Natural killer cell treated with Interleukin-12 subunit alpha and Interleukin-12 subunit beta and Interleukin-15 and Interleukin-18, amount 100 ng/mL, for 72 hours (primary cell): ENCODE data around the gene NETO2. TPM values are rescaled to one million over a fixed set of nuclear protein-coding genes. Genes with fewer than 3 reads are reported as not detected.
"Not testable (repeated sequence)": the region's sequence is repeated elsewhere in the genome, so short reads cannot be mapped to it uniquely, and the experiment has no call there.

Source experiments
- ATAC-seq, 2 donors: fragments of 150-1000 bp; cut with Tn5 transposase in 1 of 2; sonication (Bioruptor Pico), chemical (Tn5 transposase) in 1 of 2; 2 replicates each; pipeline ENCODE4 v1.10.0; 2021
- DNase-seq: peaks from one replicate; pipeline ENCODE4 v3.0.0; 2022; ENCODE audit warnings: low spot score
- H3K27ac Mint-ChIP-seq, 2 donors: 1 replicate in 1 of 2; 2 replicates in 1 of 2; pipeline ENCODE4 v1.8.0; 2022; ENCODE audit warnings: mixed read lengths in 2 of 2, mild to moderate bottlenecking in 1 of 2, moderate library complexity in 1 of 2
- H3K27me3 Mint-ChIP-seq, 2 donors: 1 replicate in 1 of 2; 2 replicates in 1 of 2; pipeline ENCODE4 v1.8.0; 2022; ENCODE audit warnings: mixed read lengths in 2 of 2
- H3K36me3 Mint-ChIP-seq: one replicate; pipeline ENCODE4 v1.8.0; 2022; ENCODE audit warnings: mixed read lengths
- H3K4me1 Mint-ChIP-seq, 2 donors: 1 replicate in 1 of 2; 2 replicates in 1 of 2; pipeline ENCODE4 v1.8.0; 2022; ENCODE audit warnings: low read depth in 2 of 2, mixed read lengths in 2 of 2, mild to moderate bottlenecking in 1 of 2
- H3K4me3 Mint-ChIP-seq: one replicate; pipeline ENCODE4 v1.8.0; 2022; ENCODE audit warnings: mixed read lengths
- H3K9me3 Mint-ChIP-seq: 2 replicates; pipeline ENCODE4 v1.8.0; 2022; ENCODE audit warnings: mixed read lengths
- total RNA-seq, 2 donors: library from RNA; stranded (reverse); gene quantifications; one replicate each; pipeline ENCODE4 v1.2.3, GENCODE V29; 2022

NETO2 gene
- total RNA-seq, 2 donors from 2014 or later = 6.1 to 18.2 TPM

DNA sequence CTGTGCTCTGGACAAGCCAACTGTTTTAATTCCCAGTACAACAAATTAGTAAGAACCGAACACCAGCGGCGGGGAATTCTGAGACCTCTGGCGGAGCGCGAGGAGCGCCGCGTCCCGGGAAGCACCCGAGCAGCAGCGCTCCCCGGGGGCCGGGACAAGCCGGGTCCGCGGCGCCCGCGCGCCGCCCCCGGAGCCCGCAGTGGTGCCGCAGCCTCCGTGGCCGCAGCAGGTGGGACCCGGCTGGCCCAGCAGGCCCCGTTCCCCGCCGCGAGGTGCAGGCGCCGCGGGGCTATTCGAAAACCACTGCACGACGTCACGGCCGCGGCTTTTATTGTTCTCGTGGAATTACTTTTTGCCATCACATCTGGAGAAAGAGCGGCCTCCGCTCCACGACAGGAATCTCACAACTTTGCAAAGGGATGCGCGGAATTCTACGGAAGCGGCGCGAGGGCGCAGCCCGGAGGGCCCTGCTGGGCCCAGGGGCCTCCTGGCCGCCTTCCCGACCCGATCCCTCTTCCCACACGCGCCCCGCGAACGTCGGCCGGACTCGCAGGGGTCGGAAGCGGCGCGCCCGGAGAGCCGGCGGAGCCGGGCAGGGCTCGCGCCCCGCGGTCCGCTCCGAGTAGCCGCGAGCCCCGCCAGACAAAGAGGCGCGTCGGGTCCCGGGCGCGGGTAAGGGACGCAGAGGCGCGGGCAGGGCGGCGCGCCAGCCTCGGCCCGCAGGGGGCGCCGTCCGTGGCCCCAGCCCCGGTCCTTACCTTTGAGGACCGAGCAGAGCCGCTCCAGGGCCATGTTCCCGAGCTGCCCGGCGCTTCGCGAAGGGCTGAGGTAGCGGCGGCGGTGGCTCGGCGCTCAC is 696 bp downstream of the NETO2 start:
- Mint-ChIP-seq H3K36me3 (no peaks in the 10 kb centered on the region), H3K27me3 (peaks cover 27 to 28% of the 10 kb centered on the region in 2 donors), H3K4me3 (peak overlapping the region; percentile 94), H3K9me3 (no peaks in the 10 kb centered on the region), H3K27ac (peak overlapping the region in 1 of 2 donors; percentile 48), H3K4me1 (peaks cover 14 to 18% of the 10 kb centered on the region in 2 donors)
- ATAC-seq (peak; percentile 84 to 87), DNase-seq (peak; percentile 64)

GRCh38 chr16:47142486-47142820 is 1.3 kb downstream of the NETO2 start:
- Mint-ChIP-seq H3K27ac (peak overlapping the region; percentile 42 to 48), H3K9me3 (no peaks in the 10 kb centered on the region), H3K27me3 (peaks cover 27 to 28% of the 10 kb centered on the region in 2 donors), H3K4me3 (peak overlapping the region; percentile 94), H3K4me1 (peaks cover 14 to 21% of the 10 kb centered on the region in 2 donors), H3K36me3 (no peaks in the 10 kb centered on the region)
- ATAC-seq (no peak), DNase-seq (no peak)

DNA sequence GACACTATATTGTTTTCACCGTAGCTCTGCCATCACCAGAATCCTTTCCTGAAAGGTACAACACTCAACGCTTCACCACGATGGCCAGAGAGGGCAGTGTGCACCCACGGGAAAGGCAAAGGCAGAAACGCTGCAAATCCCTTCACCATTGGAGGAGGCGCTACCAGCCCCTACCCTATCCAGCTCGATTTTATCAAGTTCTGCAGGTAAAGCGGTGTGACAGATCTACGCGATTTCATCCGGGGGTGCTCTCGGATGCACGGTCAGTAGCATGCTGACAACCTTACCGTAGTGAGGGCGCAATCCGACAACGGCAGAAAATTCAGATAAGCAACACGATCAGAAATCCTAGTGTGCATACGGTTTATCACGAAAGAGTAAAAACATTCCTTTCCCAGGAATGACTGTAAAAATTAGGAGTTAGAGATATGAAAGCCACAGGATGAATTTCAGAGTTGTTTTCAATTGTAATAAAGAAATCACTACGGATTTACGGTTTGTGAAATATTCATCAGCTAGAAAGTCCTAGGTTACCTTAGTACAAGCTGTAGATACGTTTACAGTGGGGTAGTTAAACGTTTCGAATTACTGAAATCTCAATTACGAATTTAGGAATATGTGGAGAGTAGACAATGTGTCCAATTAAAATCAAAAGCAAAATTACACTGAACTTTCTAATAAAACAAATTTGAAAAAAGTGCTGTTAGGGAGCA is 1.8 kb downstream of the NETO2 start:
- Mint-ChIP-seq H3K9me3 (no peaks in the 10 kb centered on the region), H3K27me3 (peaks cover 27 to 28% of the 10 kb centered on the region in 2 donors), H3K4me3 (peak overlapping the region; percentile 94), H3K36me3 (no peaks in the 10 kb centered on the region), H3K27ac (peak overlapping the region; percentile 42 to 48), H3K4me1 (peaks cover 14 to 22% of the 10 kb centered on the region in 2 donors)
- ATAC-seq = peak; percentile 71 to 74
- DNase-seq = peak; percentile 89

GRCh38 chr16:47140686-47141085 is 3.1 kb downstream of the NETO2 start:
- DNase-seq (no peak), ATAC-seq (no peak)
- H3K36me3 Mint-ChIP-seq = no peaks in the 10 kb centered on the region
- H3K4me1 Mint-ChIP-seq = peaks cover 14 to 27% of the 10 kb centered on the region in 2 donors
- no peaks in the 10 kb centered on the region for H3K9me3 Mint-ChIP-seq
- peaks cover 20 to 22% of the 10 kb centered on the region in 2 donors for H3K27me3 Mint-ChIP-seq
- H3K4me3 Mint-ChIP-seq = no peak overlapping the region
- H3K27ac Mint-ChIP-seq = no peak overlapping the region

GRCh38 chr16:47139561-47140185 is 4.1 kb downstream of the NETO2 start:
- no peaks in the 10 kb centered on the region for H3K9me3 Mint-ChIP-seq
- H3K36me3 Mint-ChIP-seq = no peaks in the 10 kb centered on the region
- no peak overlapping the region for H3K27ac Mint-ChIP-seq
- peaks cover 10 to 14% of the 10 kb centered on the region in 2 donors for H3K27me3 Mint-ChIP-seq
- H3K4me3 Mint-ChIP-seq = no peak overlapping the region
- no peak for DNase-seq
- no peak for ATAC-seq
- peaks cover 12 to 24% of the 10 kb centered on the region in 2 donors for H3K4me1 Mint-ChIP-seq

DNA sequence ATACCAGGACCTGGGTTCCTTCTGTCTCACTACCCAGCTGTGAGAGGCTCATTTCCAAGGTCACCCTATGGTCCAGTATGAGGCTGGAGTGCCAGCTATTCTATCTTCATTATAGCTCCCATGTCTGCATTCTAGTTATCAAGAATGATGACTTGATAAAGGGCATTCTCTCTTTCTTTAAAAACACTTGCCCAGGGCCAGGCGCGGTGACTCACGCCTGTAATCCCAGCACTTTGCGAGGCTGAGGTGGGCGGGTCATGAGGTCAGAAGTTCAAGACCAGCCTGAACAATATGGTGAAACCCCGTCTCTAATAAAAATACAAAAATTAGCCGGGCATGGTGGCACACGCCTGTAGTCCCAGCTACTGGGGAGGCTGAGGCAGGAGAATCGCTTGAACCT is 5.8 kb downstream of the NETO2 start:
- not testable (repeated sequence) for H3K9me3 Mint-ChIP-seq, H3K4me3 Mint-ChIP-seq, ATAC-seq, H3K36me3 Mint-ChIP-seq, H3K27ac Mint-ChIP-seq, DNase-seq
- Mint-ChIP-seq H3K4me1 (peaks cover 10 to 20% of the 10 kb centered on the region in 2 donors), H3K27me3 (peaks cover 8 to 19% of the 10 kb centered on the region in 2 donors)

GRCh38 chr16:47136099-47136842 is 7.5 kb downstream of the NETO2 start:
- Mint-ChIP-seq H3K36me3 (no peaks in the 10 kb centered on the region), H3K27me3 (peaks cover 0 to 15% of the 10 kb centered on the region in 2 donors), H3K4me3 (no peak overlapping the region), H3K27ac (peak overlapping the region in 1 of 2 donors; percentile 36), H3K9me3 (no peaks in the 10 kb centered on the region), H3K4me1 (peaks cover 0 to 9% of the 10 kb centered on the region in 2 donors)
- DNase-seq = no peak
- ATAC-seq = peak in 1 of 2 donors; percentile 66

DNA sequence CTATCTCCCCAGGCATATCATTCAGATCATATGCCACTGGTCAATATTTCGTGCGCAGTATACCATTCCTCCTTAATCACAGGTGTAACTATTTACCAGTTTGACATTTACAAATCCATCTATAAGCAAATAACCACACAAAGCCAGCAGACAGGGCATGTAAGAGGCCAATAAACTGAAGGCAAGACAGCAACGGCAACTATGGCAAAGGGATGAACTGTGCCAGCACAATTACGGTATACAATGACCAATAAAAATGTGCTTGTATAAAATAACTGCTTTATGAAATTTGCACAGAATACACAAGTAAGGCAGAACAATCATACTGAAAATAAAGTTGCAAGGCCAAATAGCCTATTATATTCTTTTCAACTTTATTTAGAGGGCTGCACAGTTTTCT is 9.2 kb downstream of the NETO2 start:
- Mint-ChIP-seq H3K4me1 (peaks cover 0 to 9% of the 10 kb centered on the region in 2 donors), H3K27ac (no peak overlapping the region), H3K4me3 (no peak overlapping the region), H3K9me3 (no peaks in the 10 kb centered on the region), H3K36me3 (no peaks in the 10 kb centered on the region), H3K27me3 (peaks cover 9 to 20% of the 10 kb centered on the region in 2 donors)
- DNase-seq (no peak), ATAC-seq (no peak)

DNA sequence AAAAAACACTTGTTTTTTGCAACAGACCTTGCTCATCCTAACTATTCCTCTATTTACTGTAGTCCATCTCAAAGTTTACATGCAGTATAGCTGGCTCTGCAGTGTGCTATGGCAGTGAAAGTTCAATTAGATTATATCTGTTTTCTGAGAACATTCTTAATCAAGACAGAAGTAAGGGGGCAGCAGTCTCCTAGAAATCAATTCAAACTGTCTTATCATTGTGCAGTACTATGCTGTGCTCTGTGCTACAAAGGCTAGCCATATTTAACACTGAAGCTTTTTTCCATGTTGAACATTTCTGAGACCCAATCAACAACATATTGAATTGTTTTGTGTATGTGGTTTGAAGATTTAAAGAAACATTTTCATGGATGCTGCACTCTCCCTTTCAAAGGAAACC is 11.4 kb downstream of the NETO2 start:
- Mint-ChIP-seq H3K4me1 (peaks cover 0 to 4% of the 10 kb centered on the region in 2 donors), H3K36me3 (no peaks in the 10 kb centered on the region), H3K4me3 (no peak overlapping the region), H3K9me3 (no peaks in the 10 kb centered on the region), H3K27ac (no peak overlapping the region), H3K27me3 (peaks cover 9 to 25% of the 10 kb centered on the region in 2 donors)
- DNase-seq (no peak), ATAC-seq (no peak)

DNA sequence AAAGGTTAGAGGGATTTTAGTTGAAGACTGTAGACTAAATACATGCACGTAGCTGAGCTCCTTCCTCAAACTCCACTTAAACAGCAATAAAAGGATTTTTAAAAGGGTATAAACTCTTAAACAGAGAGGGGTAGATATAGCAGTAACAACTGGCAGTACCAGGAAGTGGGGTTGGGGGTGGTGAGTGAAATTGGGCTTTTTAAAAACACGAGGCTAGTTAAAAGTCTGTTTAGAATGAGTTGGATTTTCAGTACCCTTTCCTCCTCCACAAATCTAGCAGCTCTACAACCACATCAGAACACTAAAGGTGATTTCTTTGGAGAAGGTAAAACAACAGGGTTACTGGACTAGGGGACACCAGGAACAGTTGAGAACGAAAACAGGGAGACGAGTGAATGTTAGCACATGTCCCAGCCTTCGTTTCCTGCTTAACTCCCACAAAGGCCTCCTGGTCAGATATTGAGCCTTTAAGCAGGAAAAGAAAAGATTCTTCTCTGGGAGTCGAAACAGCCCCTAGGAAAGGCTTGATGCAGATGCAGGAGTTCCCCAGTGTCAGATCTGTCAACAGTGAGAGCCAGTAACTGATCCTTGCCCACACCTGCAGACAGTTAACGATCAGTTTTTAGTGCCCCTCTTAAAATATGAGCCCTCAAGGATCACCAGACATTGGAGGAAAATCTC is 13.8 kb downstream of the NETO2 start:
- DNase-seq (no peak), ATAC-seq (no peak)
- Mint-ChIP-seq H3K27me3 (peaks cover 9 to 34% of the 10 kb centered on the region in 2 donors), H3K4me3 (no peak overlapping the region), H3K4me1 (no peaks in the 10 kb centered on the region), H3K9me3 (no peaks in the 10 kb centered on the region), H3K27ac (no peak overlapping the region), H3K36me3 (no peaks in the 10 kb centered on the region)

DNA sequence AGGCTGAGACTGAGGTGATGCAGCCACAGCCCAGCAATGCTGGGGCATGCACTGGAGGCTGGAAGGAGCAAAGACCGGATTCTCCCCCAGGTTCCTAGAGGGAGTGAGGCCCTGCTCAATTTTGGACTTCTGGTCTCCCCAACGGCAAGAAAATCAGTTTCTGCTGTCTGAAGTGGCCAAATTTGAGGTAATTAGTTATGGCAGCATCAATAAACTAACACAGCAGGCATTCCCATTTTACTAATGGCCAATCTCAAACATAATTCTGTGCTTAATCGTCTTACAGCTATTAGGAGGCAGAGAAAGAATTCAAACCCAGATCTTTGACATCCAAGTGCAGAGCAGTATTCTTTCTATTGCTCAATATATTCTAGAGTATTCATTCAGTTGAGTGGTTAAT is 16.2 kb downstream of the NETO2 start:
- no peak for ATAC-seq

GRCh38 chr16:47125757-47126156 is 18.0 kb downstream of the NETO2 start:
- H3K27ac Mint-ChIP-seq = no peak overlapping the region
- H3K36me3 Mint-ChIP-seq = no peaks in the 10 kb centered on the region
- DNase-seq (no peak), ATAC-seq (no peak)
- no peaks in the 10 kb centered on the region for H3K9me3 Mint-ChIP-seq
- H3K4me3 Mint-ChIP-seq = no peak overlapping the region
- no peaks in the 10 kb centered on the region for H3K4me1 Mint-ChIP-seq
- peaks cover 12 to 33% of the 10 kb centered on the region in 2 donors for H3K27me3 Mint-ChIP-seq

More for the DNA sequence above, 16.2 kb downstream of the NETO2 start:
- Mint-ChIP-seq H3K27ac (no peak overlapping the region), H3K4me3 (no peak overlapping the region), H3K36me3 (no peaks in the 10 kb centered on the region), H3K9me3 (no peaks in the 10 kb centered on the region), H3K4me1 (no peaks in the 10 kb centered on the region), H3K27me3 (peaks cover 9 to 28% of the 10 kb centered on the region in 2 donors)
- DNase-seq = no peak

- Mint-ChIP-seq H3K27ac (peak overlapping the region in 1 of 2 donors; percentile 72), H3K4me1 (peaks cover 4 to 10% of the 10 kb centered on the region in 2 donors), H3K9me3 (no peaks in the 10 kb centered on the region), H3K36me3 (no peaks in the 10 kb centered on the region), H3K4me3 (no peak overlapping the region), H3K27me3 (peaks cover 3 to 8% of the 10 kb centered on the region in 2 donors)
- DNase-seq (no peak), ATAC-seq (no peak)
Measured at GRCh38 chr16:47113130-47113529, 30.6 kb downstream of the NETO2 start.
